Esophagus (tissue), 2 donors: ENCODE measurements around the gene SMG9. TPM values are rescaled to one million over a fixed set of nuclear protein-coding genes. Genes with fewer than 3 reads are reported as not detected.
A peak's percentile ranks its signal among the peaks of the same experiment; 100 is the strongest.

ENCODE experiments used
- H3K27ac ChIP-seq, 2 donors: one replicate each; pipeline ENCODE4 v1.5.1; 2013; ENCODE audit warnings: low read depth in 2 of 2, mild to moderate bottlenecking in 2 of 2, inconsistent platforms in 1 of 2, low read length in 1 of 2, moderate library complexity in 1 of 2
- H3K27me3 ChIP-seq, 2 donors: one replicate each; pipeline ENCODE4 v1.6.1; 2013; ENCODE audit warnings: low read length in 2 of 2, control low read depth in 1 of 2, mild to moderate bottlenecking in 1 of 2; ENCODE audit not compliant: insufficient read depth in 2 of 2, control insufficient read depth in 1 of 2
- H3K36me3 ChIP-seq, 2 donors: one replicate each; pipeline ENCODE4 v1.6.1; 2013; ENCODE audit warnings: low read length in 1 of 2; ENCODE audit not compliant: control insufficient read depth in 2 of 2, insufficient read depth in 2 of 2
- H3K4me1 ChIP-seq, 2 donors: one replicate each; pipeline ENCODE4 v1.6.1; 2013; ENCODE audit warnings: low read length in 1 of 2; ENCODE audit not compliant: control insufficient read depth in 2 of 2, insufficient read depth in 2 of 2
- H3K4me3 ChIP-seq, 2 donors: one replicate each; pipeline ENCODE4 v1.5.1; 2013; ENCODE audit warnings: low read length in 2 of 2, mild to moderate bottlenecking in 2 of 2, low read depth in 1 of 2, moderate library complexity in 1 of 2
- H3K9me3 ChIP-seq, 2 donors: one replicate each; pipeline ENCODE4 v1.6.1; 2013; ENCODE audit warnings: mild to moderate bottlenecking in 2 of 2, low read depth in 1 of 2, low read length in 1 of 2, moderate library complexity in 1 of 2; ENCODE audit not compliant: control insufficient read depth in 2 of 2, insufficient read depth in 1 of 2
- WGBS, 2 donors: extraction: QIAGEN DNeasy Blood & Tissue Kit; methylation state at CpG; one replicate each; pipeline ENCODE4 v1.1.7; 2013; 5-methylcytosine and 5-hydroxymethylcytosine counted together
- polyA plus RNA-seq, 2 donors: library from polyadenylated mRNA; stranded (reverse); fragments of 200-250 nt; gene quantifications; one replicate each; pipeline ENCODE4 v1.2.3, GENCODE V29; 2013
- donor health status: healthy with polysubstance abuse.
- donor health status: Bipolar disorder and iron deficiency.

The SMG9 gene
- polyA plus RNA-seq, 2 donors: 15.8 to 23.2 TPM

DNA sequence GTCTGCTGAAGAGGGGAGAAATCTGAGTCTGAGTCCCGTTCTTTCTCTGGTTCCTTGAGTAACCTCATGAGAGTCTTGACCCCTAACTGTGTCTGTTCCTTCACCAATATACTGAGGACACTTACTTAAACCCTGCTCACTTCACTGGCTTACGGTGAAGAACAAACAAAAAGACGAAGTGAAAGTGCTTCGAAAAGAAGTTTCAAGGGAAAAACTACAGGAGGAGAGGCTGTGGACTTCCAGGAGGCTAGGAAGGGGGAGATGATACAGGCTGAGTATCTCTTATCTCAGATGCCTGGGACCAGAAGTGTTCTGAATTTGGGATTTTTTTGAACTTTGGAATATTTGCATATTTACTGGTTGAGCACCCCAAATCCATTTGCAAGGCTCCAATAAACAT, 6.1 kb downstream of the SMG9 start:
- Histone ChIP-seq H3K4me3 (no peak overlapping the region), H3K36me3 (peaks cover 9 to 19% of the 10 kb centered on the region in 2 donors), H3K4me1 (peaks cover 0 to 2% of the 10 kb centered on the region in 2 donors), H3K27ac (no peak overlapping the region), H3K27me3 (no peaks in the 10 kb centered on the region), H3K9me3 (no peaks in the 10 kb centered on the region)
- 88% methylated on average over 4 of the region's 4 CpGs for WGBS, 2 donors

DNA sequence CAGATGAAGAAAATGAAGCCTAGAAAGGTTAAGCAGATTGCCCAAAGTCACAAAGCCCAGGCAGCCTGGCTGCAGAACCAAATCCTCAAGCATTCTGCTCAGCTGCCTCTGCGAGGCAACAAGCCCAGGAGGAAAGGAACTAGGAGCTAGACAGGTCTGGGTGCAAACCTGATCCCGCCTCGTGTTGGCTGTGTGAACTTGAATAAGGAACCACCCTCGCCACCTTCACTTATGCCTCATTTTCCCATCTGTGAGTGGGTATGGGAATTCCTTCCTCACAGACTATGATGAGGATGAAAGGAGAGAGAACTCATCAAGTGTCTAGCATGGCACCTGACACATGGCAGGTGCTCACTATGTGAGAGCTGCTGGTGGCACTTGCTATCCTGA, 6.6 kb downstream of the SMG9 start:
- H3K27ac ChIP-seq: no peak overlapping the region
- no peaks in the 10 kb centered on the region for H3K27me3 ChIP-seq
- 76 to 83% methylated on average over 4 of the region's 4 CpGs for WGBS, 2 donors
- H3K4me1 ChIP-seq: peaks cover 0 to 2% of the 10 kb centered on the region in 2 donors
- H3K9me3 ChIP-seq: no peaks in the 10 kb centered on the region
- peaks cover 10 to 19% of the 10 kb centered on the region in 2 donors for H3K36me3 ChIP-seq
- no peak overlapping the region for H3K4me3 ChIP-seq

DNA sequence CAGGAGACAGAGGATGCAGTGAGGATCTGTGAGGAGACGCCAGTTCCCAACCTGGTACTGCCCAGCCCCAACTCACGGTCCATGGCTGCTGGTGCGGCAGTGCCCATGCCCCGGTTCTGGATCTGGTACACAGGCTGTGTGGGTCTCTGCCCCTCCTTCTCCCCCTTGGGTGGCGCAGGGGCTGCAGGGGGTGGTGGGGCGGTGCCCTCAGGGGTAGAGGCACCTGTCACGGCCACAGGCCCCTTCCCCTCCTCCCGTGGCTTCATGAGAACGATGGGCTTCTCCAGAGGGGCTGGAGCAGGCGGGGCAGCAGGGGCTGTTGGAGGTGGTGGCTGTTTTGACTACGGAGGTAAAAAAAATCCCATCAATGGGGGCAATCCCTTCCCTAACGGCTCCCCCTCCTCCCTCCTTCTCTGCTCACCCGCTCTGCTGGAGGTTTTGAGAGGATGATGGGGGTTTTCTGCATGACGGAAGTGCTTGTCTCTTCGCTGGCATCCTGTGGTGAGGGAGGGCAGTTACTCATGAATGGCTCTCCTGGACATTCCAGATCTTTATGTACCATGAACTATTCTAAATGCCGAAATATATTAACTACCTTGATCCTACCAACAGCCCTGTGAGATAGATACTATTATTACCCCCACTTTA, 7.1 kb downstream of the SMG9 start:
- Histone ChIP-seq H3K27ac (no peak overlapping the region), H3K4me1 (peaks cover 0 to 2% of the 10 kb centered on the region in 2 donors), H3K36me3 (peaks cover 12 to 19% of the 10 kb centered on the region in 2 donors), H3K9me3 (no peaks in the 10 kb centered on the region), H3K4me3 (no peak overlapping the region), H3K27me3 (no peaks in the 10 kb centered on the region)
- WGBS, 2 donors: 78 to 84% methylated on average over 15 to 16 of the region's 16 CpGs

- Histone ChIP-seq H3K4me1 (peaks cover 0 to 4% of the 10 kb centered on the region in 2 donors), H3K27ac (no peak overlapping the region), H3K9me3 (no peaks in the 10 kb centered on the region), H3K36me3 (peaks cover 15 to 21% of the 10 kb centered on the region in 2 donors), H3K27me3 (no peaks in the 10 kb centered on the region), H3K4me3 (no peak overlapping the region)
- 92 to 93% methylated on average over 3 of the region's 3 CpGs for WGBS, 2 donors
Measured at GRCh38 chr19:43743059-43743458, 11.7 kb downstream of the SMG9 start.

GRCh38 chr19:43741075-43741825, 13.5 kb downstream of the SMG9 start:
- no peak overlapping the region for H3K27ac ChIP-seq
- H3K27me3 ChIP-seq: no peaks in the 10 kb centered on the region
- H3K4me3 ChIP-seq: no peak overlapping the region
- no peaks in the 10 kb centered on the region for H3K9me3 ChIP-seq
- 83 to 86% methylated on average over 10 of the region's 10 CpGs for WGBS, 2 donors
- H3K4me1 ChIP-seq: peaks cover 0 to 4% of the 10 kb centered on the region in 2 donors
- peaks cover 12 to 24% of the 10 kb centered on the region in 2 donors for H3K36me3 ChIP-seq

GRCh38 chr19:43739439-43740235, 15.1 kb downstream of the SMG9 start:
- peak overlapping the region; percentile 70 to 81 for H3K27ac ChIP-seq
- peaks cover 0 to 4% of the 10 kb centered on the region in 2 donors for H3K4me1 ChIP-seq
- H3K4me3 ChIP-seq: no peak overlapping the region
- H3K9me3 ChIP-seq: no peaks in the 10 kb centered on the region
- peaks cover 12 to 24% of the 10 kb centered on the region in 2 donors for H3K36me3 ChIP-seq
- no peaks in the 10 kb centered on the region for H3K27me3 ChIP-seq
- WGBS, 2 donors: 46 to 52% methylated on average over 16 of the region's 16 CpGs

GRCh38 chr19:43738780-43739211, 16.0 kb downstream of the SMG9 start:
- WGBS, 2 donors: 46 to 58% methylated on average over 5 of the region's 5 CpGs
- Histone ChIP-seq H3K36me3 (peaks cover 15 to 22% of the 10 kb centered on the region in 2 donors), H3K27me3 (no peaks in the 10 kb centered on the region), H3K4me1 (peaks cover 0 to 4% of the 10 kb centered on the region in 2 donors), H3K9me3 (no peaks in the 10 kb centered on the region), H3K4me3 (no peak overlapping the region), H3K27ac (peak overlapping the region; percentile 27 to 45)

DNA sequence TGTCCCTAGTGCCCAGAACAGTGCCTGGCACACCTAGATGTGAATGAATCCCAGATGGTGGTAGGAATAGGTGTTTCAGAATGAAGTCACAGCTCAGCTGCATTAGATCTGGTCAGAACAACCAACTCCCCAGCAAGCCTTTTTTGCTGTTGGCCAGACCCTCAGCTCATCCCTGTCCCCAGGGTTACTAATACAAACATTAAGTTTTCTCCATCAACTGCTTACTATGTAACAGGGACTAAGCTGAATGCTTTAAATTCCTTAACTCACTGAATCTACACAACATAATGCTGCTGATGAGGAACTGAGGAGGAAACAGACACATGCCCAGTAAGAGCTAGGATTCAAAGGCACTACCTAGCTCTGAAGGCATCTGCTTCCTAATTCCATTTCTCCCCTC, 18.8 kb downstream of the SMG9 start:
- no peak overlapping the region for H3K27ac ChIP-seq
- peaks cover 23 to 39% of the 10 kb centered on the region in 2 donors for H3K36me3 ChIP-seq
- H3K4me3 ChIP-seq: no peak overlapping the region
- peaks cover 0 to 4% of the 10 kb centered on the region in 2 donors for H3K4me1 ChIP-seq
- no peaks in the 10 kb centered on the region for H3K27me3 ChIP-seq
- no peaks in the 10 kb centered on the region for H3K9me3 ChIP-seq

DNA sequence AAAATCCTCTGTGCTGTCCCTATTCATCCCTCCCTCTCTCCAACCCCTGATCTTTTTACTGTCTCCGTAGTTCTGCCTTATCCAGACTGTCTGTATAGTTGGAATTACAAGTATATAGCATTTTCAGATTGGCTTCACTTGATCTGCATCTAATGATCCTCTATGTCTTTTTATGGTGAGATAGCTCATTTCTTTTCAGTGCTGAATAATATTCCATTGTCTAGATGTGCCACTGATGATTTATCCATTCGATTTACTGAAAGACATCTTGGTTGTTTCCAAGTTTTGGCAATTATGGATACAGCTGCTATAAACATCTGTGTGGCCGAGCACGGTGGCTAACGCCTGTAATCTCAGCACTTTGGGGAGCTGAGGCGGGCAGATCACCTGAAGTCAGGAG, 19.7 kb downstream of the SMG9 start:
- H3K9me3 ChIP-seq: no peaks in the 10 kb centered on the region
- peaks cover 23 to 37% of the 10 kb centered on the region in 2 donors for H3K36me3 ChIP-seq
- WGBS, 2 donors: 98% methylated on average over 6 of the region's 6 CpGs
- H3K4me3 ChIP-seq: no peak overlapping the region
- no peak overlapping the region for H3K27ac ChIP-seq
- no peaks in the 10 kb centered on the region for H3K27me3 ChIP-seq
- H3K4me1 ChIP-seq: peaks cover 0 to 2% of the 10 kb centered on the region in 2 donors
